Activated CD8-positive, alpha-beta memory T cell treated with anti-CD3 and anti-CD28 coated beads, Interleukin-2, amount 50 U/mL, for 4 hours (primary cell): ENCODE data around the gene DEGS2.

Experiments used
- DNase-seq: peaks from one replicate; pipeline ENCODE4 v3.0.0-alpha.2; 2020

The DEGS2 gene

GRCh38 chr14:100108840-100109593, 50.4 kb downstream of the DEGS2 start:
- no peak for DNase-seq

- DNase-seq = peak; percentile 92
Measured at GRCh38 chr14:100108042-100108825, 51.2 kb downstream of the DEGS2 start.

- no peak for DNase-seq
Measured at GRCh38 chr14:100107236-100107635, 52.2 kb downstream of the DEGS2 start.

GRCh38 chr14:100106250-100107112, 53.0 kb downstream of the DEGS2 start:
- peak; percentile 42 for DNase-seq

- no peak for DNase-seq
Measured at GRCh38 chr14:100105357-100106169, 53.9 kb downstream of the DEGS2 start.

- no peak for DNase-seq
Measured at GRCh38 chr14:100104523-100105300, 54.7 kb downstream of the DEGS2 start.

- DNase-seq = no peak
Measured at GRCh38 chr14:100104006-100104352, 55.5 kb downstream of the DEGS2 start.

GRCh38 chr14:100103250-100104005, 56.0 kb downstream of the DEGS2 start:
- no peak for DNase-seq

- DNase-seq = no peak
Measured at GRCh38 chr14:100102156-100102785, 57.2 kb downstream of the DEGS2 start.

- no peak for DNase-seq
Measured at GRCh38 chr14:100100032-100100703, 59.3 kb downstream of the DEGS2 start.

- DNase-seq = no peak
Measured at GRCh38 chr14:100098171-100098570, 61.3 kb downstream of the DEGS2 start.

- DNase-seq = no peak
Measured at GRCh38 chr14:100096656-100097055, 62.8 kb downstream of the DEGS2 start.
